Stomach smooth muscle (tissue), 2 donors: ENCODE data around the gene ISCU.

Source experiments
- H3K27ac ChIP-seq: one replicate; pipeline ENCODE4 v1.7.0; 2013; ENCODE audit warnings: mild to moderate bottlenecking, low read length, inconsistent platforms
- H3K27me3 ChIP-seq, 2 donors: one replicate each; pipeline ENCODE4 v1.7.0; 2013; ENCODE audit warnings: low read length in 2 of 2; ENCODE audit not compliant: insufficient read depth in 2 of 2, control insufficient read depth in 1 of 2
- H3K36me3 ChIP-seq, 2 donors: one replicate each; pipeline ENCODE4 v1.7.0; 2013; ENCODE audit warnings: low read length in 2 of 2; ENCODE audit not compliant: control insufficient read depth in 2 of 2, insufficient read depth in 2 of 2
- H3K4me1 ChIP-seq: one replicate; pipeline ENCODE4 v1.7.0; 2013; ENCODE audit warnings: low read length; ENCODE audit not compliant: control insufficient read depth, insufficient read depth
- H3K4me3 ChIP-seq, 2 donors: one replicate each; pipeline ENCODE4 v1.7.0; 2013; ENCODE audit warnings: low read length in 2 of 2
- H3K9ac ChIP-seq, 2 donors: one replicate each; pipeline ENCODE4 v1.7.0; 2013; ENCODE audit warnings: low read length in 2 of 2, mild to moderate bottlenecking in 1 of 2
- H3K9me3 ChIP-seq, 2 donors: one replicate each; pipeline ENCODE4 v1.7.0; 2013; ENCODE audit warnings: low read length in 2 of 2; ENCODE audit not compliant: control insufficient read depth in 2 of 2
- donor health status: healthy.
- donor health status: Pancreatic carcinoma.

Gene ISCU

DNA sequence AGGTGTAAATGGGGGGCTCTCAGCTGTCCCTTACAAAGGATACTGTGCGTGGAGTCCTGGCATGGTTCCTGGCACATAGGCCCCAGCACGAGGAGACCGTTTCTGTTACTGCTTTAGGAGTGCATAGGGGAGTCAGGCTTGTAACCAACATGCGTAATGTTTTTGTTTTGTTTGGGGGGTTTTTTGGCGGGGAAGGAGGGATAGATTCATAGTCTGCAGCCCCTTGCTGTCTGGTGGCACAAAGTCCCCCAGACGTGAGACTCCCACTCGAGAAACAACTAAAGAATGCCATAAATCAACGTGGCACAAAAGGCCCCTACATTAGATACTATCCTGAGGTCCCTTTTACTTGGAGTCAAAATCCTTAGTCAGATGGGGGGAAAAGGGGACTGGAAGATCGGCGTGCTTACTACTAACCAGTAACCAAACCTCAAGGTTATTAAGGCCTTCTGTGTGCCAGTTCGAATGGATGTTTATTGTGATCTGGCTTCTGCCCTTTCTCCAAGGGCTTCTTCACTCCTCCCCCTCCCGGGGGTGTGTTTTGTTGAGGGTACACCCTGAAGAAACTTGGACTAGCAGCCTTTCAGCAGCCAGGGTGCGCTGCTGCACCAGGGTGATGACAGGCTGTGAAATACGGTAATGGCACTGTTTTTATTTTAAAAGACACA is 874 bp downstream of the ISCU start:
- Histone ChIP-seq H3K4me3 (peak overlapping the region; percentile 62 to 100), H3K27ac (peak overlapping the region; percentile 91), H3K4me1 (peaks cover 48% of the 10 kb centered on the region), H3K9me3 (no peaks in the 10 kb centered on the region), H3K36me3 (peaks cover 33 to 36% of the 10 kb centered on the region in 2 donors), H3K27me3 (no peaks in the 10 kb centered on the region), H3K9ac (peak overlapping the region; percentile 80 to 88)

DNA sequence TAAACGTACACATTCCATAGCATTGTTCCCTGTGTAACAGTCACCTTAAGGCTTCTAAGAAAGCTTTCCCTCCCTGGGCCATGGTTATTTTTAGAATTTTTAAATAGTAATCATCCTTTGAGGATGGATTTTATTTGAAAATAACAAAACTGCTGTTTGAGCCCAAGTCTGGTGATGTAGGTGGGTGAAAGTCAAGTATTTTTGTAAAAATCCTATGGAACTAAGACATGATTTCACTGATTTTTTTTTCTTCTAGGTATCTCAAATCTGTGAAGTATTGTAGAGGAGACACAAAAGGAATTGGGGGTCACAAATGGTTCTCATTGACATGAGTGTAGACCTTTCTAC is 1.4 kb downstream of the ISCU start:
- H3K4me3 ChIP-seq, result peak overlapping the region; percentile 62 to 100
- H3K4me1 ChIP-seq, result peaks cover 46% of the 10 kb centered on the region
- H3K27ac ChIP-seq, result peak overlapping the region; percentile 91
- H3K27me3 ChIP-seq, result no peaks in the 10 kb centered on the region
- H3K9me3 ChIP-seq, result no peaks in the 10 kb centered on the region
- peaks cover 38 to 41% of the 10 kb centered on the region in 2 donors for H3K36me3 ChIP-seq
- H3K9ac ChIP-seq, result peak overlapping the region in 1 of 2 donors; percentile 29

DNA sequence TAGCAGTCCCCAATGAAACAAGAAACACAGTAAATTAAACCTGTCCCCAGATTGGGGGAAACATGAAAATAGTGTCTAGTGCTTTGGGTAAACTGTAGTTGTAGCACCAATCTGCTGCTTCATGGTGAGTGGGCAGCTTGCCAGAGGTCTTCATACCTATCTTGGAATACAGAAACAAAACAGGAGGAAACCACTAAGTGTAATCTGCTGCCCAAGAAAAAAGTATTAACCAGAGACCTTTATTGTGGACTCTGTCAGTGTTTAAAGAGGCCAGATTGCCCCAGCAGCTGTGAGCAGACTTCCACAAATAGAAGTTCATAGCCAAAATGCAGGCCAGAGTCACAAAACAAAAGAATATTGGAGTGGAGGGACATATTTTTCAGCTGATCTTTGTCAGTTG is 2.3 kb downstream of the ISCU start:
- peak overlapping the region; percentile 58 for H3K27ac ChIP-seq
- peaks cover 38% of the 10 kb centered on the region for H3K4me1 ChIP-seq
- H3K27me3 ChIP-seq, result no peaks in the 10 kb centered on the region
- no peak overlapping the region for H3K4me3 ChIP-seq
- H3K9me3 ChIP-seq, result no peaks in the 10 kb centered on the region
- peaks cover 43 to 47% of the 10 kb centered on the region in 2 donors for H3K36me3 ChIP-seq
- H3K9ac ChIP-seq, result peak overlapping the region in 1 of 2 donors; percentile 13

DNA sequence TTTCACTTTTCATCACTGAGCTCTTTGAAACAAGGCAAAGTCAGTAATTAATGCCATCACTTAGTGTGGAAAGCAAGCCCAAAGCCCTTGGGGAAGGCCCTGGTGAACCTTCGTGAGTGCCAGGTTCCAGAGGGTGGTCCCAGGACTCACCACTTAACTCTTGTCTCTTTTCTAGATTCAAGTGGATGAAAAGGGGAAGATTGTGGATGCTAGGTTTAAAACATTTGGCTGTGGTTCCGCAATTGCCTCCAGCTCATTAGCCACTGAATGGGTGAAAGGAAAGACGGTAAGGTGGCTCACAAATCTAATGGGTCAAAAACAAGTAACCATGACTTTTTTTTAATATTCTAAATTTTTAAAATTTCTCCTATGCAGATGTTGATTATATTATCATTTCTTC is 2.8 kb downstream of the ISCU start:
- Histone ChIP-seq H3K4me3 (no peak overlapping the region), H3K27me3 (no peaks in the 10 kb centered on the region), H3K27ac (peak overlapping the region; percentile 58), H3K4me1 (peaks cover 34% of the 10 kb centered on the region), H3K36me3 (peaks cover 47% of the 10 kb centered on the region in 2 donors), H3K9ac (peak overlapping the region in 1 of 2 donors; percentile 13), H3K9me3 (no peaks in the 10 kb centered on the region)

DNA sequence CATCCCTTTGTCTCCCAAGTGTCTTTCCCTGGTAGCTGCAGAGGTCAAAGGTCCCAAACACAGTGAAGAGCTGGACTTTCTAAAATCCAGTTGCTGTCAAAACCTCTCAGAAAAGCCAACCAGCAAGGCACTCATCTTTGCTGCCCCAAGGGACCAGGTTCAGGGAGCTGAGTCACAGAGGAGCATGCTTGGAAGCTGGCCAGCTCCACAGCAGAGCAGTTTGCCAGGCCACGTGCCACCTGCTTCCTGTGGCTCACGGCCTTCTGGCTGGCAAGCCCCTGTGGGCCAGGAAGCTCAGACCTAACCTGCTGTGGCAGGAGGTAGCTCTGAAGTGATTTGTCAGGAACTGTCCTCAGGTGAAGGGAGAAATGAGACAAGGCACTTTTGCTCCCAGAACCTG is 3.6 kb downstream of the ISCU start:
- Histone ChIP-seq H3K36me3 (peaks cover 47 to 49% of the 10 kb centered on the region in 2 donors), H3K9ac (peak overlapping the region in 1 of 2 donors; percentile 13)

DNA sequence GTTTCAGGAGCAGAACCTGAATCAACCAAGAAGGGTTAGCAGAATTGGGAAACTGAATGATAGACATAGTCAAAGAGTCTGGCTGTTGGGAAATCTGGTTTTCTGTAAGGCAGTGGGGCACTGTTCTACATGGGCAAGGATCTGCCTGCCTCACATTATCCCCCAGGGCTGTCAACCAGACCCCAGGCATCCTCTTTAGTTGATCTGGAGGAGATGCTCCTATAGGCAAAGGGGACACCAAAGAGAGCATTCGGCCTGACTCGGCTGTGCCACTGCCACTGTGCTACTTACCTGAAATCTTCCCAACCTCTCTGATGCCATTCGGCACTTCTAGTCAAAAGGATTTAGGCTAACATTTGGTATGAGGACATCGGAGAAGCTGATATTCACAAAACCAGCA is 4.1 kb downstream of the ISCU start:
- no peaks in the 10 kb centered on the region for H3K27me3 ChIP-seq
- H3K9ac ChIP-seq, result no peak overlapping the region
- peaks cover 47 to 49% of the 10 kb centered on the region in 2 donors for H3K36me3 ChIP-seq
- H3K9me3 ChIP-seq, result no peaks in the 10 kb centered on the region
- peaks cover 31% of the 10 kb centered on the region for H3K4me1 ChIP-seq
- H3K27ac ChIP-seq, result peak overlapping the region; percentile 41
- no peak overlapping the region for H3K4me3 ChIP-seq

More for the DNA sequence above, 3.6 kb downstream of the ISCU start:
- H3K4me1 ChIP-seq, result peaks cover 31% of the 10 kb centered on the region
- H3K27me3 ChIP-seq, result no peaks in the 10 kb centered on the region
- no peaks in the 10 kb centered on the region for H3K9me3 ChIP-seq
- H3K27ac ChIP-seq, result peak overlapping the region; percentile 41
- H3K4me3 ChIP-seq, result no peak overlapping the region

DNA sequence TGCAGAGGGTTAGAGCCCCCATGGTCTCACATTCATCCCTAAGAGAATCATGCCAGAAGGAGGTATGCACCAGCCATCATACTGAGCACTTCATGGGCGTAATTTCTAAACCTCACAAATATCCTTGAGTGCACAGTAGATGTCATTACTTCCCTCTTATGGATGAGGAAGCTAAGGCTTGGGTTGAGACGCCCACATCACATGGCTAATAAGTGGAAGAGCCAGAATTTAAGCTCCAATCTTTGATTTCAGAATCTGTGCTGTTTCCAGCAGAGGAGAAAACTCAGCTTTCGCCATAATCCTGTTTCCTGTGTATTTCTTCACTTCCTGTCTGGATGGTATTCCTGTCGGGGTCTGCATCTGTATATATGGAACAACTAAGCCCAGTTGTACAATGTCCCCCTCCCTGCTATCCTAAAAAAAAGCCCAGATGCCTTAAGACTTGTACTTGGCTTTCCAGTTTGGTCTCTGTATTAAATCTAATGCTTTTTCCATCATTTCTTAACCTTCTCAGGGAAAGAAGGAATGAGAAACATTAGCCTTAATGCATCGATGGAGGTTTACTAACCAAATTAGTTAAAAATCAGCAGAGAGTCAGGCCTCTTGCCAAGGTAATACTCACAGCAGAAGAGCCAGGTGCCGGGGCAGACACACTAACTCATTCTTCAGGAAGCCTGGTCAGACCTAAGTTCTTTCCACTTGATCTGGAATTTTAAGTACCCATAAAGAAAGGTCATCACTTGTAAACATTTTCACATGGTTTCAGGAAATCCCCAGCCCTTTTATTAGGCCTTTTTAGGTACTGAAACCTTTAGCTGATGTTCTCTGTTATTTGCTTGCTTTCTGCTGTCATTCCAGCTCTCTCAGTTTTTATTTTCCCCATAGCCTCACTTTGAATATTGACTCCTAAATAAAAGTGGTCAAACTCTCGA is 5.3 kb downstream of the ISCU start:
- Histone ChIP-seq H3K9me3 (no peaks in the 10 kb centered on the region), H3K27me3 (no peaks in the 10 kb centered on the region), H3K36me3 (peaks cover 47 to 49% of the 10 kb centered on the region in 2 donors), H3K9ac (peak overlapping the region in 1 of 2 donors; percentile 51), H3K27ac (no peak overlapping the region), H3K4me3 (no peak overlapping the region), H3K4me1 (peaks cover 26% of the 10 kb centered on the region)

DNA sequence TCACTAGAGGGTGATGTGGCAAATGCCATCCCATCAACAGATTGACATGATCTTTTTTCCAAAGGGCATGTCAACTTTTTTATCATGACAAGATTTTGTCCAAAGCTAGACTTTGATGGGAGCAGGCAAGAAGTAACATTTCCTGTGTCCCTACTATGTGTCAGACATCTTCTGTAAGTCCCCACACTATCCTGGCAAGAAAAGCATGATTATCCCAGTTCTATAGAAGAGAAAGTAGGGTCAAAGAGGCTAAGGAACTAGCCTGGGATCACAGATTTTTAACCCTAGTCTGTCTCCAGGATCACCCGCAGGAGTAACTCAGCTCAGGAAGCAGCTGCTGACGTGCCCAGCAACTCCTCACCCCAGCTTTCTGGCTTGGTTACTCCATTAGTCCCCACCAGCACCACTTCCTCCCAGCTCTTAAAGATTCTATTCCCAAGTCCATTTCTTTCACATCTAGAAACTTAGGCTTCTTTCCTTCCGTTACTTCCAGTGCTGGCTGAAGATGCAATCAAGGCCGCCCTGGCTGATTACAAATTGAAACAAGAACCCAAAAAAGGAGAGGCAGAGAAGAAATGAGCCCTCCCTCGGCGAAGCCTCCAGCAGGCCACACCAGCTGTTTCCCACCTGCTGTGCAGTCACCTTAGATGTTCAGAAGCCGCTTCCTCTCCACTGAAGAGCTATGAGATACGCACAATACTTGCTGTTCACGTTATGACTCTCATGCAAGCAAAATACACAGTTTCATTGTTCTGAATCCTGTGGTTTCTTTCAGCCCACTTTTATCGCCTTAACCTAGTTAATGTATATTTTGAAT is 6.2 kb downstream of the ISCU start:
- no peaks in the 10 kb centered on the region for H3K27me3 ChIP-seq
- no peak overlapping the region for H3K27ac ChIP-seq
- H3K36me3 ChIP-seq, result peaks cover 47 to 49% of the 10 kb centered on the region in 2 donors
- H3K4me1 ChIP-seq, result peaks cover 19% of the 10 kb centered on the region
- no peaks in the 10 kb centered on the region for H3K9me3 ChIP-seq
- no peak overlapping the region for H3K9ac ChIP-seq
- H3K4me3 ChIP-seq, result no peak overlapping the region

DNA sequence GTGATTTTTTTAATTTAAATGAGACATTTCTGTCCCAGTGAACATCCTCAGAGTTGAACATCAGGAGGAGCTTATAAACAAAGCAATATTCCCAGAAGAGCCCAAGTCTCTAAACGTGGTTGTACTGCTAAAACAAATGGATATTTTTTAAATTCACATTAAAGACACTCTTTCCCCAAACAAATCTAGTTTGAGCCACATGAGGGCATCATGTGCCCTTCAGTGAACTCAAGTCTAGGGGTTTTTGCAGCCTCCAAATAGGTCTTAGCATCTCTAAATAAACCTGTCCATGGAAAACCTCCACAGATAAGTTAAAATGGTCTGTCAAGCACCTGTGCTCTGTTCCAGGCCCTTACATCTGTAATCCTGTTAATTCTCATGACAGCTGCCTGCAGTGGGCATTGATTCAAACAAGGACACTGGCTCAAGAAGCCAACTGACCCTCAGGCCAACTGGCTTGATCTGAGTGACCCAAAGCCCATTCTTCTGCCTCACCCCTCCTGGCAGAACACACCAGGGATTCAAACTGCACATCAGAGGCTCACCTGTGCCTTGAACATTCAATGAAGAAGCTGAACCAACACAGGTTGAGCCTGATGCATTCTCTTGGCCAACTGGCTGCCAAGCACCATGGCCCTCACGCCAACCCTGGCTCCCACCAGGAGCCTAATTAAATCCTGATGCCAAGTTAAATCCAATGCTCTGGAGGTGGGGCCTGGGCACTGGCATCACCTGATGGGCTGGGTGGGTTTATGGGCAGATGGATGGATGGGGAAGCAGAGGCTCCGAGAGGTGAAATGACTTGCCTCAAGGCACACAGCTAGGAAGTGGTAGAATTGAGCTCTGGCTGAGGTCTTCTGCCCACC is 8.6 kb downstream of the ISCU start:
- no peak overlapping the region for H3K9ac ChIP-seq
- H3K27ac ChIP-seq, result no peak overlapping the region
- H3K27me3 ChIP-seq, result no peaks in the 10 kb centered on the region
- H3K36me3 ChIP-seq, result peaks cover 33 to 34% of the 10 kb centered on the region in 2 donors
- peaks cover 10% of the 10 kb centered on the region for H3K4me1 ChIP-seq
- H3K4me3 ChIP-seq, result no peak overlapping the region
- no peaks in the 10 kb centered on the region for H3K9me3 ChIP-seq
